CD14-positive monocyte (primary cell): ENCODE results near the gene PLCXD3. TPM values are rescaled to one million over a fixed set of nuclear protein-coding genes. Genes with fewer than 3 reads are reported as not detected.

Experiments used
- DNase-seq, 3 donors: peaks; one replicate each; pipeline ENCODE4 v3.0.0-alpha.2; 2011 to 2022
- H2AFZ ChIP-seq: 2 replicates; pipeline ENCODE4 v1.6.0; 2012; ENCODE audit warnings: mild to moderate bottlenecking, low read depth, low read length, inconsistent platforms; ENCODE audit not compliant: insufficient read depth, poor library complexity, severe bottlenecking
- H3K27ac ChIP-seq, 2 donors: 1 replicate in 1 of 2; 2 replicates in 1 of 2; pipeline ENCODE4 v1.5.1; 2012 to 2013; ENCODE audit warnings: low read length in 2 of 2, control low read depth in 1 of 2, inconsistent platforms in 1 of 2, low read depth in 1 of 2, mild to moderate bottlenecking in 1 of 2
- H3K27me3 ChIP-seq, 2 donors: one replicate each; pipeline versions ENCODE4 v1.6.0 to v1.6.1; 2011 to 2013; ENCODE audit warnings: low read length in 2 of 2; ENCODE audit not compliant: control insufficient read depth in 2 of 2, insufficient read depth in 2 of 2
- H3K36me3 ChIP-seq, 2 donors: replicated peaks in 1 of 2; 1 replicate in 1 of 2; 2 replicates in 1 of 2; pipeline versions ENCODE4 v1.5.1 to v1.6.1; 2012 to 2013; ENCODE audit warnings: low read length in 2 of 2, control low read depth in 1 of 2, inconsistent platforms in 1 of 2, mild to moderate bottlenecking in 1 of 2; ENCODE audit not compliant: insufficient read depth in 2 of 2, control insufficient read depth in 1 of 2
- H3K4me1 ChIP-seq, 2 donors: 1 replicate in 1 of 2; 2 replicates in 1 of 2; pipeline versions ENCODE4 v1.5.1 to v1.6.1; 2012 to 2013; ENCODE audit warnings: low read length in 2 of 2, control low read depth in 1 of 2, inconsistent platforms in 1 of 2, mild to moderate bottlenecking in 1 of 2, moderate library complexity in 1 of 2; ENCODE audit not compliant: insufficient read depth in 2 of 2, control insufficient read depth in 1 of 2
- H3K4me2 ChIP-seq: replicated peaks from 2 replicates; pipeline ENCODE3; 2012; ENCODE audit warnings: low read length, moderate library complexity, mild to moderate bottlenecking; ENCODE audit not compliant: poor library complexity, severe bottlenecking; ENCODE audit errors: extremely low read depth
- H3K4me3 ChIP-seq, 3 experiments: fragments of 200-600 bp in 1 of 3; sonication (generic) in 1 of 3; replicated peaks in 1 of 3; 1 replicate in 2 of 3; 2 replicates in 1 of 3; pipeline ENCODE4 v1.5.1; 2011 to 2013; ENCODE audit warnings: low read length in 3 of 3, mild to moderate bottlenecking in 3 of 3, control low read depth in 2 of 3, low read depth in 2 of 3, inconsistent platforms in 1 of 3, moderate library complexity in 1 of 3
- H3K79me2 ChIP-seq: 2 replicates; pipeline ENCODE4 v1.6.0; 2012; ENCODE audit warnings: mild to moderate bottlenecking, control low read depth, inconsistent platforms, low read length, moderate library complexity; ENCODE audit not compliant: insufficient read depth
- H3K9ac ChIP-seq: 2 replicates; pipeline ENCODE4 v1.6.0; 2017; ENCODE audit warnings: low read length, mild to moderate bottlenecking; ENCODE audit not compliant: insufficient read depth, poor library complexity, severe bottlenecking
- H3K9me3 ChIP-seq, 2 donors: replicated peaks in 1 of 2; 1 replicate in 1 of 2; 2 replicates in 1 of 2; pipeline versions ENCODE4 v1.5.1 to v1.6.1; 2012 to 2013; ENCODE audit warnings: low read length in 2 of 2, control low read depth in 1 of 2; ENCODE audit not compliant: control insufficient read depth in 1 of 2, insufficient read depth in 1 of 2
- H4K20me1 ChIP-seq: 2 replicates; pipeline ENCODE4 v1.6.0; 2012; ENCODE audit warnings: mild to moderate bottlenecking, low read length, control low read depth, moderate library complexity; ENCODE audit not compliant: insufficient read depth
- H3K27ac Mint-ChIP-seq, 7 donors: one replicate each; pipeline ENCODE4 v1.8.0; 2020; ENCODE audit warnings: mild to moderate bottlenecking in 7 of 7, mixed read lengths in 7 of 7, moderate library complexity in 6 of 7, inconsistent platforms in 2 of 7
- H3K27me3 Mint-ChIP-seq, 3 donors: one replicate each; pipeline ENCODE4 v1.8.0; 2021 to 2022; ENCODE audit warnings: low read depth in 3 of 3, mild to moderate bottlenecking in 3 of 3, mixed read lengths in 3 of 3, moderate library complexity in 3 of 3, inconsistent platforms in 1 of 3
- H3K36me3 Mint-ChIP-seq, 2 donors: one replicate each; pipeline ENCODE4 v1.8.0; 2020; ENCODE audit warnings: mixed read lengths in 2 of 2, inconsistent platforms in 1 of 2, mild to moderate bottlenecking in 1 of 2
- H3K4me1 Mint-ChIP-seq: one replicate; pipeline ENCODE4 v1.8.0; 2020; ENCODE audit warnings: mild to moderate bottlenecking, mixed read lengths
- H3K4me3 Mint-ChIP-seq, 2 donors: one replicate each; pipeline ENCODE4 v1.8.0; 2020; ENCODE audit warnings: mild to moderate bottlenecking in 2 of 2, mixed read lengths in 2 of 2, moderate library complexity in 1 of 2
- H3K9me3 Mint-ChIP-seq, 7 donors: one replicate each; pipeline ENCODE4 v1.8.0; 2020 to 2022; ENCODE audit warnings: mixed read lengths in 7 of 7, mild to moderate bottlenecking in 6 of 7, moderate library complexity in 6 of 7, inconsistent platforms in 2 of 7
- WGBS: methylation state at CpG from one replicate; pipeline ENCODE4 v1.1.5; 2013; ENCODE audit warnings: missing lambda C conversion rate; ENCODE audit not compliant: insufficient coverage; 5-methylcytosine and 5-hydroxymethylcytosine counted together
- intact Hi-C, 2 donors: fragments of 100-400 bp; cut with micrococcal nuclease; formaldehyde crosslinking; loops; one replicate each; pipeline versions ENCODE4 v1.15.0 to v1.15.1; 2023
- polyA plus RNA-seq, 3 donors: library from polyadenylated mRNA; depleted of rRNA in 1 of 3; unstranded in 2 of 3; stranded (reverse) in 1 of 3; fragments of 300-500 nt in 2 of 3; fragments of >200 nt in 1 of 3; fragmentation: Illumina TruSeq in 2 of 3; gene quantifications; 1 replicate in 2 of 3; 2 replicates in 1 of 3; pipeline ENCODE4 v1.2.3, GENCODE V29; 2012 to 2021
- TF ChIP-seq, protein P1 (sequence below): fragments of 200-600 bp; IDR thresholded peaks from one replicate; pipeline ENCODE4 v1.8.0; 2022; ENCODE audit warnings: antibody characterized with exemption, mild to moderate bottlenecking

PLCXD3 gene
- polyA plus RNA-seq, 3 donors = not detected

DNA sequence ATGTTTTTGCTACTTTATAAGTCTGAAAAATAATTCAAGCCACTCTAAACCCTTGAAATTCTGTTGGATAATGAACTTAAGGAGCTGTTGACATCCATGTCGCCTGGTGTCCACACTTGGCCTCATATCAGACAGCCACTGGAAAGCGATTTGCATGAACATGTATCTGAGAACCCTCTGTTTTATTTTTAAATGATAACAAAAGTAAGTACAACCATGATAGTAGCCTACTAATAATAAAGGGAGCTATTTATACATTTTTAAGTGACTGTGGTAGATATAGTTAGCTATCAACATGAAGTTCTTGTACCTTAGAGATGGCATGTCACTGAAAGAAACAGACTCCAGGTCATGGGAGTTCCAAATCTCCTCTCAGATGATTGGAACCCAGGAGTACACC, 53.3 kb downstream of the PLCXD3 start:
- no CpG with 5 or more reads among the region's 2 CpGs for WGBS
- no peak for DNase-seq
- Histone ChIP-seq H3K27me3 (no peaks in the 10 kb centered on the region), H3K36me3 (no peaks in the 10 kb centered on the region), H3K9ac (no peak overlapping the region), H2AFZ (no peak overlapping the region), H3K4me3 (no peak overlapping the region), H3K4me1 (no peaks in the 10 kb centered on the region), H4K20me1 (no peaks in the 10 kb centered on the region), H3K9me3 (no peaks in the 10 kb centered on the region), H3K27ac (no peak overlapping the region), H3K4me2 (no peak overlapping the region), H3K79me2 (no peaks in the 10 kb centered on the region)
- Mint-ChIP-seq H3K4me1 (no peaks in the 10 kb centered on the region), H3K27me3 (no peaks in the 10 kb centered on the region), H3K9me3 (peaks cover 0 to 3% (median 0%) of the 10 kb centered on the region in 7 donors), H3K27ac (no peak overlapping the region), H3K36me3 (no peaks in the 10 kb centered on the region), H3K4me3 (no peak overlapping the region)
- intact Hi-C loops = no loop called here
- TF ChIP-seq, protein P1, sequence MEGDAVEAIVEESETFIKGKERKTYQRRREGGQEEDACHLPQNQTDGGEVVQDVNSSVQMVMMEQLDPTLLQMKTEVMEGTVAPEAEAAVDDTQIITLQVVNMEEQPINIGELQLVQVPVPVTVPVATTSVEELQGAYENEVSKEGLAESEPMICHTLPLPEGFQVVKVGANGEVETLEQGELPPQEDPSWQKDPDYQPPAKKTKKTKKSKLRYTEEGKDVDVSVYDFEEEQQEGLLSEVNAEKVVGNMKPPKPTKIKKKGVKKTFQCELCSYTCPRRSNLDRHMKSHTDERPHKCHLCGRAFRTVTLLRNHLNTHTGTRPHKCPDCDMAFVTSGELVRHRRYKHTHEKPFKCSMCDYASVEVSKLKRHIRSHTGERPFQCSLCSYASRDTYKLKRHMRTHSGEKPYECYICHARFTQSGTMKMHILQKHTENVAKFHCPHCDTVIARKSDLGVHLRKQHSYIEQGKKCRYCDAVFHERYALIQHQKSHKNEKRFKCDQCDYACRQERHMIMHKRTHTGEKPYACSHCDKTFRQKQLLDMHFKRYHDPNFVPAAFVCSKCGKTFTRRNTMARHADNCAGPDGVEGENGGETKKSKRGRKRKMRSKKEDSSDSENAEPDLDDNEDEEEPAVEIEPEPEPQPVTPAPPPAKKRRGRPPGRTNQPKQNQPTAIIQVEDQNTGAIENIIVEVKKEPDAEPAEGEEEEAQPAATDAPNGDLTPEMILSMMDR = no peak

DNA sequence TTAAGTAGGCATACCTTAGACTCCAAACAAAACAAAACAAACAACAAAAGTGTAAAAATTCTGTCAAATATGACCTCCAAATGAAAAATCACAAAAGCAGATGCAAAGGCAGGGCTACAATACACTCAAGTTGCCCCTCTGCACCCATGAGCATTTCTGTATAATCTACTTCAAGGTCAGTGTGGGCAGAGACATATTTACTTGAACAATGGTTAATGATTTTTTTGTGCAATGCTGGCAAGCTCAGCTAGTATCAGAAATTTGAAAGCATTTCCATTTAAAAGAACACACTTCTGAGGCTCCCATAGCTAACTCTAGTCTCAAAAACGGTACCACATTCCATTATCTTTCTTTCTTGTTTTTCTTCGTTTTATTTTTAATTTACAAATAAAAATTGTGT, 57.9 kb downstream of the PLCXD3 start:
- Histone ChIP-seq H4K20me1 (no peaks in the 10 kb centered on the region), H3K27ac (no peak overlapping the region), H3K27me3 (no peaks in the 10 kb centered on the region), H3K4me2 (no peak overlapping the region), H2AFZ (no peak overlapping the region), H3K9me3 (no peaks in the 10 kb centered on the region), H3K9ac (no peak overlapping the region), H3K4me1 (no peaks in the 10 kb centered on the region), H3K79me2 (no peaks in the 10 kb centered on the region), H3K36me3 (no peaks in the 10 kb centered on the region), H3K4me3 (no peak overlapping the region)
- TF ChIP-seq, protein P1 = no peak
- no CpG with 5 or more reads among the region's 2 CpGs for WGBS
- Mint-ChIP-seq H3K9me3 (peaks cover 0 to 3% (median 0%) of the 10 kb centered on the region in 7 donors), H3K27me3 (no peaks in the 10 kb centered on the region), H3K4me1 (no peaks in the 10 kb centered on the region), H3K4me3 (no peak overlapping the region), H3K36me3 (no peaks in the 10 kb centered on the region), H3K27ac (no peak overlapping the region)
- DNase-seq = no peak
- intact Hi-C loops = no loop called here
